ENCODE results near the gene BRINP2. TPM values are rescaled to one million over a fixed set of nuclear protein-coding genes. Genes with fewer than 3 reads are reported as not detected.

The BRINP2 gene
- polyA plus RNA-seq, 3 donors: not detected

DNA sequence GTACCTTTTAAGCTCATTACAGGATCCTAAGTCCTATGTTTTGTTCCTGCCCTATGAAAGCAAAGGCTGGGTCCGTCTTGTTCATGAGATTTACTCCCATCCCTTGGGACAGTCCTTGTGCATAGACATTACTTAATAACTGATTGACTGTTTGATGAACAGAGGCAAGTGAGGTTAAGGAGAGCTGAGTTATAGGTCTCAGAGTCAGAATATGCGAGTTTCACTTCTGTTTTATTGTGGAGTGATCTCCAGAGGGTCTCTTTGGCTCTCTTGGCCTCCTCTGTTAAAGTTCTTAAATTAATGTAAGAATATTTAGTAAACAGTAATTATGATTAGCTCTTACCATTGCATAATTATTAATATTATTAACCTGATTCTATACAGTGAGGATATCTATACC is 52.6 kb downstream of the BRINP2 start:
- no peak overlapping the region for H3K4me2 ChIP-seq (replicated peaks; ENCODE audit: extremely low read depth, low read length, poor library complexity, severe bottlenecking)
- no peaks in the 10 kb centered on the region for H4K20me1 ChIP-seq (ENCODE audit: insufficient read depth, low read length)
- no peaks in the 10 kb centered on the region for H3K4me1 ChIP-seq (ENCODE audit: control insufficient read depth in 1 of 2, insufficient read depth in 2 of 2, low read length in 2 of 2)
- H3K9ac ChIP-seq (ENCODE audit: insufficient read depth, low read length, poor library complexity, severe bottlenecking): no peak overlapping the region
- no peak for TF ChIP-seq CTCF (IDR thresholded peaks at IDR 0.05)
- no peak overlapping the region for H3K4me3 Mint-ChIP-seq
- H3K27me3 ChIP-seq (ENCODE audit: control insufficient read depth in 2 of 2, insufficient read depth in 2 of 2, low read length in 2 of 2): no peaks in the 10 kb centered on the region
- no peaks in the 10 kb centered on the region for H3K79me2 ChIP-seq (ENCODE audit: insufficient read depth, low read length)
- H3K36me3 ChIP-seq (replicated peaks in 1 of 2; ENCODE audit: control insufficient read depth in 1 of 2, insufficient read depth in 2 of 2, low read length in 2 of 2): no peaks in the 10 kb centered on the region
- H3K36me3 Mint-ChIP-seq: no peaks in the 10 kb centered on the region
- H3K9me3 ChIP-seq (replicated peaks in 1 of 2; ENCODE audit: control insufficient read depth in 1 of 2, insufficient read depth in 1 of 2, low read length in 2 of 2): peaks cover 3 to 10% of the 10 kb centered on the region in 2 donors
- no peaks in the 10 kb centered on the region for H3K4me1 Mint-ChIP-seq
- WGBS (ENCODE audit: insufficient coverage): no CpG with 5 or more reads among the region's 2 CpGs
- H3K27me3 Mint-ChIP-seq (ENCODE audit: low read depth in 3 of 3): no peaks in the 10 kb centered on the region
- DNase-seq: no peak
- no peak overlapping the region for H2AFZ ChIP-seq (ENCODE audit: insufficient read depth, low read depth, low read length, poor library complexity, severe bottlenecking)
- no peak overlapping the region for H3K27ac ChIP-seq (ENCODE audit: low read depth in 1 of 2, low read length in 2 of 2)
- no peak overlapping the region for H3K27ac Mint-ChIP-seq
- intact Hi-C loops (cut with micrococcal nuclease): no loop called here
- no peak overlapping the region for H3K4me3 ChIP-seq (replicated peaks in 1 of 3; ENCODE audit: low read depth in 2 of 3, low read length in 3 of 3)
- peaks cover 1 to 8% (median 4%) of the 10 kb centered on the region in 7 donors for H3K9me3 Mint-ChIP-seq

GRCh38 chr1:177227978-177228692 is 57.4 kb downstream of the BRINP2 start:
- TF ChIP-seq CTCF (IDR thresholded peaks at IDR 0.05): no peak
- H3K79me2 ChIP-seq (ENCODE audit: insufficient read depth, low read length): no peaks in the 10 kb centered on the region
- no peak overlapping the region for H3K4me3 ChIP-seq (replicated peaks in 1 of 3; ENCODE audit: low read depth in 2 of 3, low read length in 3 of 3)
- H3K36me3 ChIP-seq (replicated peaks in 1 of 2; ENCODE audit: control insufficient read depth in 1 of 2, insufficient read depth in 2 of 2, low read length in 2 of 2): no peaks in the 10 kb centered on the region
- H3K9me3 Mint-ChIP-seq: peaks cover 0 to 2% (median 0%) of the 10 kb centered on the region in 7 donors
- no peak overlapping the region for H3K27ac ChIP-seq (ENCODE audit: low read depth in 1 of 2, low read length in 2 of 2)
- no peak overlapping the region for H3K9ac ChIP-seq (ENCODE audit: insufficient read depth, low read length, poor library complexity, severe bottlenecking)
- intact Hi-C loops (cut with micrococcal nuclease): no loop called here
- H2AFZ ChIP-seq (ENCODE audit: insufficient read depth, low read depth, low read length, poor library complexity, severe bottlenecking): no peak overlapping the region
- no peak overlapping the region for H3K27ac Mint-ChIP-seq
- H4K20me1 ChIP-seq (ENCODE audit: insufficient read depth, low read length): no peaks in the 10 kb centered on the region
- no peak overlapping the region for H3K4me3 Mint-ChIP-seq
- no peaks in the 10 kb centered on the region for H3K27me3 ChIP-seq (ENCODE audit: control insufficient read depth in 2 of 2, insufficient read depth in 2 of 2, low read length in 2 of 2)
- no peaks in the 10 kb centered on the region for H3K9me3 ChIP-seq (replicated peaks in 1 of 2; ENCODE audit: control insufficient read depth in 1 of 2, insufficient read depth in 1 of 2, low read length in 2 of 2)
- H3K4me1 ChIP-seq (ENCODE audit: control insufficient read depth in 1 of 2, insufficient read depth in 2 of 2, low read length in 2 of 2): no peaks in the 10 kb centered on the region
- no peak for DNase-seq
- WGBS (ENCODE audit: insufficient coverage): 70% methylated on average over 4 of the region's 8 CpGs
- no peaks in the 10 kb centered on the region for H3K4me1 Mint-ChIP-seq
- no peak overlapping the region for H3K4me2 ChIP-seq (replicated peaks; ENCODE audit: extremely low read depth, low read length, poor library complexity, severe bottlenecking)
- no peaks in the 10 kb centered on the region for H3K36me3 Mint-ChIP-seq
- no peaks in the 10 kb centered on the region for H3K27me3 Mint-ChIP-seq (ENCODE audit: low read depth in 3 of 3)

Measured in CD14-positive monocyte (primary cell).